NB4 (cell line): ENCODE measurements around the gene FPR2.

ENCODE experiments used
- MYC ChIP-seq: IDR thresholded peaks from 2 replicates; pipeline ENCODE4 v1.6.1; 2011; ENCODE audit warnings: low read depth, low read length
- POLR2A ChIP-seq: IDR thresholded peaks from 2 replicates; pipeline ENCODE4 v1.6.1; 2011; ENCODE audit warnings: mild to moderate bottlenecking; ENCODE audit not compliant: insufficient read length; ENCODE audit errors: extremely low read depth
- TF ChIP-seq, protein P1 (sequence below): IDR thresholded peaks from one replicate; pipeline ENCODE4 v1.5.1; 2012; ENCODE audit warnings: low read depth, low read length
- TF ChIP-seq, protein P2 (sequence below): IDR thresholded peaks from 2 replicates; pipeline ENCODE4 v1.6.1; 2011; ENCODE audit warnings: low read depth, low read length

DNA sequence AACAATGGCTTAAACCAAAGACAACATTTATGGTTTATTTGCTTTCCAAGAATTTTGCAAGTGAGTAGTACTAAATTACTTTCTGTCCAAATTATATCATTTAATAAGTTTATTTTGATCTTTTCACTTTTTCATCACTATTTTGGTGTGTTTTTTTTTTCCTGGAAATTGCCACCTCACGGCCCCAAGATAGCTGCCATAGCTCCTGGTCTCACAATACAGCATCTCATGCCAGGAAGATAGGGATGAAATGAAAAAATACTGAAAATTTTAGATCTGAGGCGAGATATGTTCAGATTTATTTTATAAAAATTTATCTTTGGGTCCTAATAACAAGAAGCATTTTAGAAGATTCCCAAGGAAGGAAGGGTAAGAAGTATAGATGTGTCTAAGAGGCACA, 27.0 kb downstream of the FPR2 start:
- TF ChIP-seq, protein P1, sequence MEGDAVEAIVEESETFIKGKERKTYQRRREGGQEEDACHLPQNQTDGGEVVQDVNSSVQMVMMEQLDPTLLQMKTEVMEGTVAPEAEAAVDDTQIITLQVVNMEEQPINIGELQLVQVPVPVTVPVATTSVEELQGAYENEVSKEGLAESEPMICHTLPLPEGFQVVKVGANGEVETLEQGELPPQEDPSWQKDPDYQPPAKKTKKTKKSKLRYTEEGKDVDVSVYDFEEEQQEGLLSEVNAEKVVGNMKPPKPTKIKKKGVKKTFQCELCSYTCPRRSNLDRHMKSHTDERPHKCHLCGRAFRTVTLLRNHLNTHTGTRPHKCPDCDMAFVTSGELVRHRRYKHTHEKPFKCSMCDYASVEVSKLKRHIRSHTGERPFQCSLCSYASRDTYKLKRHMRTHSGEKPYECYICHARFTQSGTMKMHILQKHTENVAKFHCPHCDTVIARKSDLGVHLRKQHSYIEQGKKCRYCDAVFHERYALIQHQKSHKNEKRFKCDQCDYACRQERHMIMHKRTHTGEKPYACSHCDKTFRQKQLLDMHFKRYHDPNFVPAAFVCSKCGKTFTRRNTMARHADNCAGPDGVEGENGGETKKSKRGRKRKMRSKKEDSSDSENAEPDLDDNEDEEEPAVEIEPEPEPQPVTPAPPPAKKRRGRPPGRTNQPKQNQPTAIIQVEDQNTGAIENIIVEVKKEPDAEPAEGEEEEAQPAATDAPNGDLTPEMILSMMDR = no peak
- no peak for TF ChIP-seq POLR2A
- no peak for TF ChIP-seq MYC
- TF ChIP-seq, protein P2, sequence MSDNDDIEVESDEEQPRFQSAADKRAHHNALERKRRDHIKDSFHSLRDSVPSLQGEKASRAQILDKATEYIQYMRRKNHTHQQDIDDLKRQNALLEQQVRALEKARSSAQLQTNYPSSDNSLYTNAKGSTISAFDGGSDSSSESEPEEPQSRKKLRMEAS = no peak
